ENCODE results near the gene SDC4. TPM values are rescaled to one million over a fixed set of nuclear protein-coding genes. Genes with fewer than 3 reads are reported as not detected.

Gene SDC4
- total and polyA plus RNA-seq, 9 of the 15 experiments (the other 6 are each of a cell fraction or from before 2014, with no cell fraction given), result 2.1 to 10.7 (median 6.3) TPM

- TF ChIP-seq NFE2L1 (tag; IDR thresholded peaks at IDR 0.05; ENCODE audit: borderline replicate concordance, low read depth) (no peak), ZKSCAN1 (IDR thresholded peaks at IDR 0.05; ENCODE audit: low read depth, low read length) (0 out of 2 replicates have a peak, but pooled peaks have one; percentile 8), SRSF9 (IDR thresholded peaks at IDR 0.05; ENCODE audit: borderline replicate concordance, low read depth, low read length) (no peak), NFYB (IDR thresholded peaks at IDR 0.05; ENCODE audit: extremely low read depth, insufficient read length) (no peak), ZNF79 (CRISPR knock-in tag; IDR thresholded peaks at IDR 0.05; ENCODE audit: low read depth) (no peak), POLR2A (conservative IDR thresholded peaks at IDR 0.05) (peak; percentile 94), NBN (IDR thresholded peaks at IDR 0.05; ENCODE audit: low read depth) (0 out of 2 replicates have a peak, but pooled peaks have one; percentile 58), SMARCC2 (IDR thresholded peaks at IDR 0.05; ENCODE audit: low read depth) (no peak), SNRNP70 (optimal IDR thresholded peaks at IDR 0.05; ENCODE audit: low read depth, low read length) (no peak), SAFB (IDR thresholded peaks at IDR 0.05; ENCODE audit: borderline replicate concordance, low read depth, low read length) (no peak), ARID4B (CRISPR knock-in tag; IDR thresholded peaks at IDR 0.05) (peak; percentile 81), NR0B1 (IDR thresholded peaks at IDR 0.05; ENCODE audit: partially characterized antibody) (no peak), SIX5 (IDR thresholded peaks at IDR 0.05; ENCODE audit: borderline replicate concordance in 1 of 2, insufficient read depth in 1 of 2, low read depth in 1 of 2, low read length in 2 of 2) (peak; percentile 29 to 47; a peak in 1 of 4 replicates), CREBBP (IDR thresholded peaks at IDR 0.05; ENCODE audit: low read depth, low read length) (no peak), FOXP4 (CRISPR knock-in tag; IDR thresholded peaks at IDR 0.05; ENCODE audit: borderline replicate concordance) (no peak), FOXA3 (CRISPR knock-in tag; conservative IDR thresholded peaks at IDR 0.05 in 1 of 2, IDR thresholded peaks at IDR 0.05 in 1 of 2) (no peak), POLR2G (IDR thresholded peaks at IDR 0.05; ENCODE audit: low read depth, low read length) (peak; percentile 99), ILF3 (IDR thresholded peaks at IDR 0.05; ENCODE audit: borderline replicate concordance) (no peak)
Measured at GRCh38 chr20:45362804-45363610, 14.8 kb upstream of the SDC4 start, which contains the start of gene SYS1 (continued).

Data from K562 (cell line).